GM11168 (cell line): ENCODE data around the gene REC8.
"Not testable (repeated sequence)": the region's sequence is repeated elsewhere in the genome, so short reads cannot be mapped to it uniquely, and the experiment has no call there.

Source experiments
- in situ Hi-C: fragments of 300-500 bp; cut with MboI; formaldehyde crosslinking; loops from one replicate; pipeline ENCODE4 v1.12.0; 2022; ENCODE audit warnings: low sequenced_read_pairs; ENCODE audit not compliant: unreplicated experiment

Gene REC8

DNA sequence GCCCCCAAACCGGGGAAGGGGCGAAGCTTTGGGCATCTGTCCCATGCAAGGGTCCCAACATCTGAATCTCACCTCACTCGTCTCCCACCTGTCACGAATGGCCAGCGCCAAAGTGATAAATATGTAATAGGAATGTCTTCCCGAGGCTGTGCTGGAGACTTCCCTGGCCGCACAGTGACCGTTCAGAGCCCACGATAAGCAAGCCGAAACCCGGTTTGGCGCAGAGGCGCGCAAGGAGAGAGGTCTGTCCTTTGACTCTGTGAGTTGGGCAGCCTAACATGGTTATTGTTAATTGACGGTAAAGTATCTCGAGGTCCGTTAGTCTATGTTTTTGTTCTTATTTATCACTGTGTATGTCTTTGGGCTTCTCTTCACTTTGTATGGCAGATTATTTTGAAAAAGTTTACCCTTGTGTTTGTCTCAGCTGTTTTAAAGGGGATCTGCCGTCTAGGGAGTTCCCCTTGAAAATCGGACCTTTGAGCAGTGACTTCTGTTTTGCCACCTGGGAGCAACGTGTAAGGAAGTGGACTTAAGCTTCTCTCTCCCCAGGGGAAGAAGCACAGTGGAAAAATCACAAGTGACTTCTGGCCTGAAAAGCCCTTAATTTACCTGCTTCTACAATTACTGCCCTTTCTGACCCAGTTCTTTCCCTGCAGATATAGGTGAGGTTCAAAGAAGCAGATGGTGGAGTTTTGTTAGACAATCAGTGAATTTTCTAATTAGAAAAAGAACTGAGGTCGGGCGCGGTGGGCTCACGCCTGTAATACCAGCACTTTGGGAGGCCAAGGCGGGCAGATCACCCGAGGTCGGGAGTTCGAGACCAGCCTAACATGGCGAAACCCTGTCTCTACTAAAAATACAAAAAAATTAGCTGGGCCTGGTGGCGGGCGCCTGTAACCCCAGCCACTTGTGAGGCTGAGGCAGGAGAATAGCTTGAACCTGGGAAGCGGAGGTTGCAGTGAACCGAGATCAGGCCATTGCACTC is 24.5 kb downstream of the REC8 start:
- in situ Hi-C loops = no loop called here

DNA sequence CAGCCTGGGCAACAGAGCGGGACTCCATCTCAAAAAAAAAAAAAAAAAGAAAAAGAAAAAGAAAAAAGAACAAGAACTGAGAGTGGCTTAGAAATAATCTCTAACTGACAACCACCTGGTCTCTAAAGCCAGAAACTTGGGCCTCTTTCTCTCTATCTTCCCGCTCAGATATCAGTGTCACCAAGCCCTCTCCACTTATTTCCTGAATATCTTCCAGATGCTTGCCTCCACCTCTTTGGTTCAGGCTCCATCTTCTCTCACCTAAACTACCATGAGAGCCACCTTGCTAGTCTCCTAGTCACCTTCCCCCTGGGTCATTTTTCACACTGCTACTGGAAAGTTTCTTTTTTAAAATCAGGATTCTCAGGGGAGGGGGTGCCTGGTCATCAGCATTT is 25.2 kb downstream of the REC8 start:
- in situ Hi-C loops = no loop called here

DNA sequence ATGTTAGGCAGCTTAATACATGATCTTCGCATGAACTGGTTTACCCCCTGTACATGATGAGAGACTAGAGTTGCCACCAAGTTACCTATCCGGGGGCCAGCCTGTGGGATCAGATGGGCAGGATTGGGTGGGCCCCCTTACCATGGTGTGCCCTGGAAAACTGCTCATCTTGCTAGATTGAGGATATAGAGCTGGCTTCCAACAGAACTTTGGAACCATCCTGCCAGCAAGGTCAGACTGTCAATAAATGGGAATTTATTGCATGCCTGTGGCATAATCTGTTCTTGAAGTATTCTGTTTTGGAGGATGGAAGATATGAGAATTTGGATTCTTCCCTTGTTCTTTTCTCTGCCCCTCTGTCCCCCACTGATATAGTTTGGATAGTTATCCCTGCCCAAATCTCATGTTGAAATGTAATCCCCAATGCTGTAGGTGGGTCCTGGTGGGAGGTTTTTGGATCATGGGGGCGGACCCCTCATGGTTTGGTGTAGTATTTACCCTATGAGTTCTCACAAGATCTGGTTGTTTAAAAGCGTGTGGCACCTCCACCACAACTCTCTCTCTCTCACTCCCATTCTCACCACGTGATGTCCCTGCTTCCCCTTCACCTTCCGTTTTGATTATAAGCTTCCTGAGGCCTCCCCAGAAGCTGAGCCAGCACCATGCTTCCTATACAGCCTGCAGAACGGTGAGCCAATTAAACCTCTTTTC is 27.1 kb downstream of the REC8 start:
- in situ Hi-C loops = no loop called here

DNA sequence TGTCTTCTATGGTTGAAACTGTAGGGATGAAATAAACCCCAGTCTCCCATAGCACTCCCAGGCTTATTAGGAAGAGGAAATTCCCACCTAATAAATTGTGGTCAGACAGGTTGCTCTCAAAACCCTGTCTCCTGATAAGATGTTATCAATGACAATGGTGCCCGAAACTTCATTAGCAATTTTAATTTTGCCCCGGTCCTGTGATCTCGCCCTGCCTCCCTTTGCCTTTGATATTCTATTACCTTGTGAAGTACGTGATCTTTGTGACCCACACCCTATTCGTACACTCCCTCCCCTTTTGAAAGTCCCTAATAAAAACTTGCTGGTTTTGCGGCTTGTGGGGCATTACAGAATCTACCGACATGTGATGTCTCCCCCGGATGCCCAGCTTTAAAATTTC is 30.7 kb downstream of the REC8 start:
- in situ Hi-C loops = not testable (repeated sequence)

DNA sequence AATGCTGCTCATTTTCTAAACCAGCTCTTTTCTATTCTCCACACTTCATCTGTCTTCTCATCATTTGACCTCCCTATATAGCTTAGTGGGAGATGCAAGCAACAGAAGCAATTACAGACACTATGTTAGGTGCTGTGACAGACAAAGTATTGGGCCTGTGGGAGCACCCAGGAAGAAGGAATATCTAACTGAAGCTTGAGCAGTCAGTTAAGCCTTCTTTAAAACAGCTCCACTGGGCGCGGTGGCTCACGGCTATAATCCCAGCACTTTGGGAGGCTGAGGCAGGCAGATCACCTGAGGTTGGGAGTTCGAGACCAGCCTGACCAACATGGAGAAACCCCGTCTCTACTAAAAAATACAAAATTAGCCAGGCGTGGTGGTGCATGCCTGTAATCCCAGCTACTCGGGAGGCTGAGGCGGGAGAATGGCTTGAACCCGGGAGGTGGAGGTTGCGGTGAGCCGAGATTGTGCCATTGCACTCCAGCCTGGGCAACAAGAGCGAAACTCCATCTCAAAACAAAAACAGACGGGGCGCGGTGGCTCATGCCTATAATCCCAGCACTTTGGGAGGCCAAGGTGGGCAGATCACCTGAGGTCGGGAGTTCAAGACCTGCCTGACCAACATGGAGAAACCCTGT is 31.5 kb downstream of the REC8 start:
- in situ Hi-C loops = not testable (repeated sequence)

DNA sequence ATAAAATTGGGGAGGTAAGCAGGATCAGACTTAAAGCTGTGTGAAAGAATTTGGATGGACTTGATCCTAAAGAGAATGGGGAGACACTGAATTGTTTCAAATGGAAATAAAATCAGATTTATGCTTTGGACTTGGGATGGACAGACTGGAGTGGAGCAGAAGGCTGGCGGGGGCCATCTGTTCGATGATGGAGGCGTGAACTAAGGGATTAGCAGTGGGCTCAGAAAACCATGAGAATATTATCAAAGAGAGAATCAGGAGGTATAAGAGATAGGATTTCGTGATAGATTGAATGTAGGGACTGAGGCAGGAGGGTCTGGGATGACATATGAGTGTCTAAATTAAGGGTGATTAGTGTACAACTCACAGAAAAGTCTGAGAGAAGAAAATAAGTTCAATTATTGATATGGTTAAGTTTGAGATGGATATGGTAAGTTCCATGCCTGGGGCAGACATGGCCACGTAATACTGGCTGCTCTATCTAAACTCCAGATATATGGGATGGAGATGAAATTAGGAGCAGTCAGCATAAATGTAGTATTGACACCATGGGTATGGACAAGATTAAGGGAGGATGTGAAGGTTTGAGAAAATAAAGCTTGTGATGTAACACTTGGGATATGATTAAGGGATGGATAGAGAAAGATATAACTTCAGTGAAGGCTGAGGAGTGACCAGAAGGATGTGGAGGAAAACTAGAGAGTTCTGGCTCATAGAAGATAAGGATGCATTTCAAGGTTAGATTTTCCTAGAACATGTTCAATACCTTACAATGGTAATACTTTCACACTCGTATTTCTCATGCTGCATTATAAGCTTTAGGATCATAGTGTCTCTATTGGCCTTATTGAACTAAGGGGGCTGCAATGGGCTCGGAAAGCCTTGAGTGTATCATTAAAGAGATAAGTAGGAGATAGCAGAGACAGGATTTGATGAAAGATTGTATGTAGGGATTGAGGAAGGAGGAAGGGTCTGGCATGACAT is 32.6 kb downstream of the REC8 start:
- in situ Hi-C loops = no loop called here

DNA sequence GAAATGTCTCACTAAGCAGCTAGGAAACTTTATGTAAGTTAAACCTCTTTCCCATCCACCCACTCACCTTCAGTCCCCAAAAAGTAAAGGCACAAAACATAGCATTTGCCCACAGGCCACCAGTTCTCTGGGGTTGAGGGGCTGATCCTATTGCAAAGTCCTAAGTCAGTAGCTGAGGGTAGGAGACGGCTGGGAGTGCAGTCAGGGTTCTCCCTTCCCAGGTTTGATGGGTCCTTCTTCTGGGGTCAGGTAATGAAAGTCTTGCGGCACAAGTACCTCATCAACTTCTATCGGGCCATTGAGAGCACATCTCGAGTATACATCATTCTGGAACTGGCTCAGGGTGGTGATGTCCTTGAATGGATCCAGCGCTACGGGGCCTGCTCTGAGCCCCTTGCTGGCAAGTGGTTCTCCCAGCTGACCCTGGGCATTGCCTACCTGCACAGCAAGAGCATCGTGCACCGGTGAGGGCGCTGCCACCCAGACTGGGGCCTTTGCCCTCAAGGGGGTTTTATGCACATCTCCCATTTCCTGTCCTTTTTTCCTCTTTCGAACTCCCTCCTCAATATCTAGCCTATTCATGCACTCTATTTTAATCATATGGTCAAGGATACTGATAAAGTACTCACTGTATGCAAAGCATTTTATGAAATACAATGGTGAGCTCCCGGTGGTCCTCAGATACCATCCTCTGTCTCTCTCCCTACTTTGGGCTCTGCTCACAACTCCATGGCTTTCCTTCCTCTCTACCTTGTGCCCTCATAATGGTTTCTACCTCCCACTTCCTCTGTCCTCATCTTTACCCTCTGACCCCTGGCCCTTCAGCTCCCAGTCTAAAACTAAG is 34.6 kb downstream of the REC8 start:
- in situ Hi-C loops = no loop called here

DNA sequence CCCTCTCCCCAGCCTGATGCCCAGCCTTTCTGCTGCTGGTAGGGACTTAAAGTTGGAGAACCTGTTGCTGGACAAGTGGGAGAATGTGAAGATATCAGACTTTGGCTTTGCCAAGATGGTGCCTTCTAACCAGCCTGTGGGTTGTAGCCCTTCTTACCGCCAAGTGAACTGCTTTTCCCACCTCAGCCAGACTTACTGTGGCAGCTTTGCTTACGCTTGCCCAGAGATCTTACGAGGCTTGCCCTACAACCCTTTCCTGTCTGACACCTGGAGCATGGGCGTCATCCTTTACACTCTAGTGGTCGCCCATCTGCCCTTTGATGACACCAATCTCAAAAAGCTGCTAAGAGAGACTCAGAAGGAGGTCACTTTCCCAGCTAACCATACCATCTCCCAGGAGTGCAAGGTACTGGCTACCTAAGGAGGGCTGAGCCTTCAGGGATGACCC is 35.2 kb downstream of the REC8 start:
- in situ Hi-C loops = no loop called here

DNA sequence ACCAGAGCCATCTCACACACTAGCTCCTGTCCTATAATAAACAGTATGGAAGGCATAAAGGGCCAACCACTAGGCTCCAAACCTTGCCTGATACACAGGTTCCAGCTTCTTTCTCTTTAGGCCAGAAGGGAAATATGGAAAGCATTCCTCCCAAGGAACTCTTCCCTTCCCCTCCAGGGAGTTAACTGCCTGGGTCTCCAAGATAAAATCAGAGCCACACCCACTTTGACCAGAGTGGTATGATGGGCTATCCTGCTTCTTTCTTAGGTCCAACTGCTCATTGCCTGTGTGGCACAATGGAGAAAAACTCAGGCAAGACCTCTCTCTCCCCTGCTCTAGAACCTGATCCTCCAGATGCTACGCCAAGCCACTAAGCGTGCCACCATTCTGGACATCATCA is 35.7 kb downstream of the REC8 start:
- in situ Hi-C loops = no loop called here

DNA sequence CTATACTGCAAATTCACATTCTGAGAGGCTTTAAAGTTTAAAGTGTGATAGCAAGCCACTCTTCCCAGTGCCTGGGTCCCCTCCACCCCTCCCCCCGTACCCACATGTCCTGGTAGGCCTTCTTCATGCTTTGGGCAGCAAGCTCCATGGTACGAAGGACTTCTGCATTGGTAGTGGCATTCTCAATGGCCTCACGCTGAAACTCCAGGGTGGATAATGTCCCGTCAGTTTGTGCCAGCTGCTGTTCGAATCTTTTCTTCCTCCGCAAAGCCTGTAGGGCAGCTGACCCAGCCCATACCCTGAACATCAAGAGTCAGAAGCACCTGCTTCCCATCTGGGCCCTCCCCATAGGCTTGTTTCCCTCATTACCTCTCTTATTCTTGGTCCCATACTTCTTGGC is 39.4 kb downstream of the REC8 start:
- in situ Hi-C loops = no loop called here

DNA sequence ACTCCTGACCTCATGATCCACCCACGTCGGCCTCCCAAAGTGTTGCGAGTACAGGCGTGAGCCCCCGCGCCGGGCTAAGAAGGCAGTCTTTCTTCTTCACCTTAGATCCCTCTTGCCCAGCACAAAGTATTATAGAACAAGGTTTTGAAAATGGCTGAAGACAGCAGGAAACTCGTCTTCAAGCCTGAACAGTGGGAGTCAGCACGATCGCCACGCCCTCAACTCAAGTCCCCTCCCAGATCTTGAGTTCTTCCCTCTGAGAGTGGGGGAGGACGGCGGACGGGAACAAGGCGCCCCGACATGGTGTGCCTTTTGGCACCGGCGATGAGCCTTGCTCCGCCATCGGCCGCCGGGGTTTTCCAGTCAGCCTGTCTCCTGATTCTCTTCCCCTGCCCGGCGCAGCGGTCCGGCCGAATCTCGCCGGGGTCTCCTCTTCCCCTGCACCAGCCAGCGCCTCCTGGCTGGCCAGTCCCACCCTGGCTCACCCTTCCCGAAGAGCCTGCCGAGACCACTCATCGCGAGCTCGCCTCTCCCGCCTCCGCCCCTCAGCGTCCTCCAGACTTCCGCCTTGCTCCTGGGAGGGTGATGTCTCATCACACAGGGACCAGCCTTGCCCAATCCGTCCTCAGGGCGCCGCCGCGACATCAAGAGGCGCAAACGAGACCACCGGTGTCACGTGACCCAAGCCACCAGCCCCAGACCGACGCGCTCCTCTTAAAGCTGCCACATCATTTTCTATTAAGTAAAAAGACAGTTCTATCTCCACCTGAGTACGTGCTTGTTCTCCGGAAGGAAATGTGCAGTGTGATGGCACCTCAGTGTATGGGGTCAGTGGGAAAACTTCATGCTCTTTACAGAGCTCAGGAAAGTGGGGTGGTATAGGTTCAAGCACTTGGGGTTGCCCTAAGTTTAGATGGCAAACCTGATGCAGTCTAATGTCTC is 41.3 kb downstream of the REC8 start, which contains the start of gene CHMP4A:
TSS of gene CHMP4A (minus strand) at position 565 of the 942 bp plus-strand sequence. CDS start at position 516, 49 bp downstream.
- in situ Hi-C loops = no loop called here

DNA sequence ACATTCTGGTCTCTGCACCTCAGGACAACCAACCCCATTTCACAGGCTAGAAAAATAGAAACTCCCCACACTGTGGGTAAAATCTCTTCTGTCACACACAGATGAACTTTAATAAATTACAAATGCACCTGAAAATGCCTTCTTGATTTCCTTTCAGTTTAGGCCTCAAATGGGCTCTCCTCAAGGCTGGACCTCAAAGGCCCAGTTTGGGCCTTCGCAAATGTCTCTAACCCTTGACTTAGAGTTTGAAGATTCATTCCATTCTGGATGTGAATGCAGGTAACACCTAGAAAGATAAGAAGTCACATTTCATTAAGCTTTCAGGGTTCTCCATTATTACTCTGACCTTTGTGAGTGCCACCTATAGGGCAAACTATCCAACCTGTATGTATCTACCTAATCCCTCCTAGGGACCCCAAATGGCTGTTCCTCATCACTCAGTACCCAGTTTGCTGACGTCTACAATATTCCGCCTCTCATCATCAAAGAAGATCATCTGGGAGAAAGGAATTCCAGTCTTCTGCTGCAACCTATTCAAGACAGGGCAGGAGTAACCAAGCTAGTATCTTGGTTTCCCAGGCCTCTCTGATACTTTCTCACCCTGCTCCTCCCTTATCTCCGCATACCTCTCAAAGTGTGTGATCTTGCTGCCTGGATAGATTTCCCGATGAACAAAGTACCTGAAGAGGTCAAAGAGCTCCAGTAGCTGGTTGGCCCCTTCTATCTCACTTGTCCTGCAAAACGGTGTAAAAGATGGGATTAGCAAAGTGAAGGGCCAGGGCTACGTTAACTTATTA is 42.2 kb downstream of the REC8 start:
- in situ Hi-C loops = no loop called here

DNA sequence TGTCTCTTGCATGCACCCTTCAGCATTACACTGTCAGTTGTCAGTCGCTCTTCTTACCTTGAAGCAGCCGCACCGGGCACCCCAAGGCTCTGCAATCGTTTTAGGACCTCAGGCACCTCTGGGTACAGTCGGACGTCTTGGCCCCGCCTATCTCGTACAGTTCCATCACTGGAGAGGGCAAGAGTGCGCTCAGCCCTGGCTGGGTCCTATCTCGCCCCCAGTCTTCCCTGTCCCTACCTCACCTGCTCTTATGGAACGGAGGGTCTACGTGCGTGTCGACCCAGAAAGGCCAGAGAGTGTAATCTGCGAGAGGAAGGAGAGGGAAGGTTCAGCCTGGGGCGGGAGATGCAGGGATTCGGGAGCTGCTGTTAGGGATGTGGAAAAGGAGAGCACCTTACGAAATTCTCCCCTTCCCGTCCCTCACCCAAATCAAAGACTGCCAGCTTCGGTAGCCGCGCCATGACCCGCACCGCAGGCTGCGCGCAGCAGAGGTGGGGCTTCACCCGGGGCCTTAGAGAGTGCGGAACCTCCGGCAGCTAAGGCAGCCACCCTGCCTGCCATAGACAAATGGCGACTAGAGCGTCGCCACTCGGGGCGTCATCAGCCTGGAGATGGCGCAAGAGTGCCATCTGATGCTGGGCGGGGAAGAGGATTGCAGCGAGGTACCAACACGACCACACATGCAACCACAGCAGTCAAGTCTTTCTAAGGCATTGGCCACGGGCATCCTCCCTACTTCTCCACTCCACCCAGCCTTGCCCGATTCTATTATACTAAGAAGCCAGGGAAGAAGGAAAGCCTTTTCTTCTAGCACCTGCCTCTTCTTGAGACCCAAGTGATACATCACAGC is 43.8 kb downstream of the REC8 start, which contains the start of gene MDP1:
TSS of gene MDP1 (minus strand) at position 572 of the 850 bp plus-strand sequence. CDS start at position 461, 111 bp downstream.
- in situ Hi-C loops = no loop called here

DNA sequence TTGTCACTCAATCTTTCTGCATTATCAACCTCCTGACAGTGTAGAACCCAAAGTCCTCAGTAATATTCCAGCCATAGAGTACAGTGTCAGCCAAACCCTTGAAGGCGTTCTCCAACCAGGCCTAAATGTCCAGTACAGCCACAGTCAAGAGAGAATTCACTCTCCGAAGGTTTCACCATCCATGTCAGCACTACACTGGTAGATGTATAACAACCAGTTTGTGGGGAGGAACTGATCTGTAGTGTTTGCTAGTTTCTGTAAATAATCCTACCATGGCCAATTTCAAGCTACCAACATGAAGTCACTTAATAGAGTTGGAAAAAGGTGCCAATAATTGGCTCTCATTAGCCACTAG is 44.4 kb downstream of the REC8 start:
- in situ Hi-C loops = no loop called here

DNA sequence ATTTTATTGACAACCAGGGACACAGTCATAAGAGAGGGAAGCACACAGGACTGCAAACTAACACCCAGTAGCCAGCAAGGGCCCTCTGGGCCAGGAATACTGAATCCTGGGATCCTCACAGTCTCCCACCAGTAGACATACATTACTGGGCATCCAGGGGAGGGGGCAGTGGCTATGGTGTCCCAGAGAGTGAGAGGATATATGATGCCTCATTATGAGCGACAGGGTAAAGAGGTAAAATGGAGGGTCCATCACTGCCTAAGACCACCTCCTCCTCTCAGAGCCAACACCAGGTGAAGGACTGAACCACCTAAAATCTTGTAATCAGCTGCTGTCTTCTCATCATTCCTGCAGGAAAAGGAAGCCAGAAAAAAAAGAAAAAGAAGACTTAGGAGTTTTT is 45.0 kb downstream of the REC8 start:
- in situ Hi-C loops = not testable (repeated sequence)

DNA sequence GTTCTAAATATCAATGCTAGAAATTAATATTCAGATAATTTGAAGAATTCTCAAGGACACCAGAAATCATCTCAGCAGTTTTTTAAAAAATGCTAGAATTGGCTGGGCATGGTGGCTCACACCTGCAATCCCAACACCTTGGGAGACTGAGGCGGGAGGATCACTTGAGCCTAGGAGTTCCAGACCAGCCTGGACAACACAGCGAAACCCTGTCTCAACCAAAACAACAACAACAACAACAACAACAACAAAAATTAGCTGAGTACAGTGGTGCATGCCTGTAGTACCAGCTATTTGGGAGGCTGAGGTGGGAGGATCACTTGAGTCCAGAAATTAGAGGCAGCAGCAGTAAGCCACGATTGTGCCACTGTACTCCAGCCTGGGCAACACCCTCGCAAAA is 47.2 kb downstream of the REC8 start:
- in situ Hi-C loops = no loop called here
